ENCODE results near the gene ANO10. TPM values are rescaled to one million over a fixed set of nuclear protein-coding genes. Genes with fewer than 3 reads are reported as not detected.

The ANO10 gene
- polyA plus RNA-seq, 2 donors: 17.7 to 19.8 TPM

DNA sequence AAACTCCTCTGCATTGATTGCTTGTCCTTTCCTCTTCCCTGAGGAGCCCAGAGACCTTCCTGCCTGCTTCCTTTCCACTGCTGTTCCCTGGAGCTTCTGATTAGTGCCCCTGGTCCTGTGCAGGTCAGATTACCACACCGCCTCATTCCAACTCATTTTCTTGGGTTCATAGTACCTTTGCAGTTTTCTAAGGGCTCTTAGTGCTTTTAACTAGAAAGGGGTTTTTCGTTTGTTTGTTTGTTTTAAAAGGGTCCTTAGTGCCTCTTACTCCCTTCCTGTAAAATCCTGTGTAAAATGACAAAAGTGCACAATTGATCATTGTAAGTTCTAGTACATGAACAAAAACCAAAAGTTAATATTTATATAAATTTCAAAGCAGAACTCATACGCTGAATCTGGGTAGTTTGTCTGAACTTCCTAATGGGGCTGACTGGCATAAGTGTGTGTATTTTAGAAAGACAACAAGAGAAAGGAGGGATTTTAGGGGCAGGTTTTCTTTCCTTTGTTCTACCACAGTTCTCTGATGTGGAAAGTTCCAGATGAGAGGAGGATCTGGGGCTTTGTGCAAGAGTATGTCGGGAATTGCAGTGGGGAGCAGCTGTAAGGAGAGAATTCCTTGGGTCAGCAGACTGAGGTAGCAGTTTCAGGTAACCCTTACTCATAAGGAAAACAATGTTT lies 304.9 kb downstream of the ANO10 start:
- no peak overlapping the region for H3K4me3 ChIP-seq (ENCODE audit: low read depth in 1 of 2, low read length in 2 of 2)
- no peaks in the 10 kb centered on the region for H3K4me1 ChIP-seq (ENCODE audit: control insufficient read depth in 2 of 2, insufficient read depth in 2 of 2, low read length in 1 of 2)
- 80% methylated on average over 4 of the region's 4 CpGs for WGBS, 2 donors
- H3K9me3 ChIP-seq (ENCODE audit: control insufficient read depth in 2 of 2, insufficient read depth in 1 of 2, low read depth in 1 of 2, low read length in 1 of 2): no peaks in the 10 kb centered on the region
- H3K27me3 ChIP-seq (ENCODE audit: control insufficient read depth in 1 of 2, insufficient read depth in 2 of 2, low read length in 2 of 2): no peaks in the 10 kb centered on the region
- H3K27ac ChIP-seq (ENCODE audit: low read depth in 2 of 2, low read length in 1 of 2): no peak overlapping the region
- H3K36me3 ChIP-seq (ENCODE audit: control insufficient read depth in 2 of 2, insufficient read depth in 2 of 2, low read length in 1 of 2): no peaks in the 10 kb centered on the region

Other genes starting within 250 kb of the ANO10 start
- 10 to 100 TPM; 32.1 to 40.0 TPM for gene ABHD5, start 68.9 kb upstream of the ANO10 start, polyA plus RNA-seq

Data from esophagus (tissue), 2 donors.